Ascending aorta (tissue), 2 donors: Measurements from ENCODE around the gene SNUPN. TPM values are rescaled to one million over a fixed set of nuclear protein-coding genes. Genes with fewer than 3 reads are reported as not detected.

Source experiments
- DNase-seq, 2 donors: peaks; one replicate each; pipeline ENCODE4 v3.0.0-alpha.2; 2019; ENCODE audit warnings: low spot score in 2 of 2
- H3K27ac ChIP-seq, 2 donors: fragments of 200-600 bp; sonication (generic); one replicate each; pipeline ENCODE4 v1.5.1; 2016 to 2017; ENCODE audit warnings: mild to moderate bottlenecking in 1 of 2
- H3K27me3 ChIP-seq: fragments of 200-600 bp; sonication (generic); one replicate; pipeline ENCODE4 v1.5.1; 2017
- H3K36me3 ChIP-seq, 2 donors: fragments of 200-600 bp; sonication (generic); one replicate each; pipeline ENCODE4 v1.5.1; 2016
- H3K4me1 ChIP-seq, 2 donors: fragments of 200-600 bp; sonication (generic); one replicate each; pipeline ENCODE4 v1.5.1; 2016 to 2017; ENCODE audit warnings: mild to moderate bottlenecking in 1 of 2
- H3K4me3 ChIP-seq, 2 donors: fragments of 200-600 bp; sonication (generic); one replicate each; pipeline ENCODE4 v1.5.1; 2016 to 2017; ENCODE audit warnings: mild to moderate bottlenecking in 1 of 2
- H3K9me3 ChIP-seq, 2 donors: fragments of 200-600 bp; sonication (generic); one replicate each; pipeline ENCODE4 v1.5.1; 2016
- CTCF ChIP-seq, 3 experiments: fragments of 200-600 bp in 2 of 3; fragments of 450-650 bp in 1 of 3; sonication (generic) in 2 of 3; IDR thresholded peaks; one replicate each; pipeline ENCODE4 v1.5.1; 2016 to 2019; ENCODE audit warnings: antibody characterized with exemption in 3 of 3, mild to moderate bottlenecking in 1 of 3, moderate library complexity in 1 of 3
- intact Hi-C: fragments of 100-400 bp; cut with DNase I; formaldehyde crosslinking; loops from one replicate; pipeline ENCODE4 v1.15.1; 2023
- total RNA-seq: library from RNA; depleted of rRNA; stranded (reverse); fragments of >200 nt; gene quantifications from one replicate; pipeline ENCODE4 v1.1.0, GENCODE V29; 2016

SNUPN gene
- total RNA-seq, 1 donor from 2014 or later: 6.7 TPM

- TF ChIP-seq CTCF (IDR thresholded peaks at IDR 0.05): no peak
- peaks cover 27 to 66% of the 10 kb centered on the region in 2 donors for H3K36me3 ChIP-seq
- DNase-seq: no peak
- H3K27me3 ChIP-seq: no peaks in the 10 kb centered on the region
- no peaks in the 10 kb centered on the region for H3K9me3 ChIP-seq
- H3K4me1 ChIP-seq: no peaks in the 10 kb centered on the region
- intact Hi-C loops: no loop called here
- H3K27ac ChIP-seq: no peak overlapping the region
- H3K4me3 ChIP-seq: no peak overlapping the region
These were observed 26.1 kb downstream of the SNUPN start for GRCh38 chr15:75599401-75599800.

GRCh38 chr15:75598361-75598760 lies 27.2 kb downstream of the SNUPN start:
- no peak overlapping the region for H3K27ac ChIP-seq
- peaks cover 27 to 67% of the 10 kb centered on the region in 2 donors for H3K36me3 ChIP-seq
- no peak overlapping the region for H3K4me3 ChIP-seq
- no peaks in the 10 kb centered on the region for H3K27me3 ChIP-seq
- no peak for DNase-seq
- no peaks in the 10 kb centered on the region for H3K4me1 ChIP-seq
- no peaks in the 10 kb centered on the region for H3K9me3 ChIP-seq
- intact Hi-C loops: no loop called here
- TF ChIP-seq CTCF (IDR thresholded peaks at IDR 0.05): no peak

DNA sequence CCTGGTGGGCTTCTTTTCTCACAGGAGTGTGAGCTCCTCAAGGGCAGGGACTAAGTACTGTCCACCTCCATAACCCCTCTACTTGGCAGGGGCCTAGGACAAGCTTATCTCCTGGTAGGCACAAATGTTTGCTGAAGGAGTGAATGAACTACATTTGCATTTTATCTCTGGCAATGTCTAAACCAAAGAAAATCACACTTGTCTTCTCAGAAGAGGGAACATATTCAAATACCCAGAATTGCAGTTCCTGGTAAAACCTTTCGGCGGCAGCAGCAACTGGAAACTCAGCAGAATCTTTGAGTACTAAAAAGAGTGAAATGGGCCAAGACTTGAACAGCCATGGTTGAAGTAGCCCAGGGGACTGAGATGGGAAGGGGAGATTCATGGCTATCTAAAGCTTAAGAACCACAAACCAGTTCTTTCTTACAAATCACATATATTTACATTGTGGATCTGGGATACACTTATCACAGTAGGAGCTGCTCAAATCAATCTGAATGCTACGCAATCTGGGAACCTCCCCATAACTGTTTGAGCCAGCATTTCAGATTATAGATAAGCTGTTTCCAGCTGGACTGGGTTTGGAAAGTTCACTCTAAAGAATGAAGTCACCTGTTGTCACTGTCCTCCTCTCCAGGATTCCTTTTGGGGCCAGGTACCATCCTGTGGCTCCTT lies 27.7 kb downstream of the SNUPN start:
- H3K27ac ChIP-seq: no peak overlapping the region
- H3K27me3 ChIP-seq: no peaks in the 10 kb centered on the region
- intact Hi-C loops: no loop called here
- H3K9me3 ChIP-seq: no peaks in the 10 kb centered on the region
- peak in 2 of 3 experiments; percentile 17 to 42 for TF ChIP-seq CTCF (IDR thresholded peaks at IDR 0.05)
- no peaks in the 10 kb centered on the region for H3K4me1 ChIP-seq
- peak in 1 of 2 donors; percentile 52 for DNase-seq
- peaks cover 27 to 67% of the 10 kb centered on the region in 2 donors for H3K36me3 ChIP-seq
- H3K4me3 ChIP-seq: no peak overlapping the region

DNA sequence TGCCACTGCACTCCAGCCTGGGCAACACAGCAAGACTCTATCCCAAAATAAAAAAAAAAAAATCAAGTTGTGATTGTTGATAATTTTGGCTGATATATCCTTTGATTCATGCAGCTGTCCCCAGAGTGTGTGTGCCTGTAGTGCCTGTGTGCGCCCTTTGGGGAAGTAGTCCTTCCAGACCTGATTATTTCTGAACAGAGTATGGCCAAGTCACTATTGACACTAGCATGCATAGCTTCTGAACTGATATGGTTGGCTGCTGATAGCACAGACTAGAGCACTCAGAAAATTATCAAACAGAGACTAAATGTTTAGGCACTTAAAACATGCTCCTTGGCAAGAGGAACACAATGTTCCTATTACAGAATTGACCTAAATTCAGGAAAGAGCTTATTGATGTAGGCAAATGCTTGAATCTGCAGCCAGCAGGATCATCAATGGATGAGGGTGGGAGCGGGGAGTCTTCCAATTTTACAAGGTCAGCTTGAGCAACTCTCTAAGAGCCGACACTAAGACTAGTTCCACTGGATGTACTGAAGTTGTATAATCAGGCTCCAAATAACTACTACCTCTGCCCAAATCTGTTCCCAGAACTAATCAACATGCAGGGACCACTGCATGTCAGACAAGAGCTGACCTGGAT lies 28.7 kb downstream of the SNUPN start:
- DNase-seq: peak in 1 of 2 donors; percentile 15
- TF ChIP-seq CTCF (IDR thresholded peaks at IDR 0.05): no peak

GRCh38 chr15:75594276-75594675 lies 31.2 kb downstream of the SNUPN start:
- peak in 1 of 2 donors; percentile 22 for DNase-seq
- intact Hi-C loops: no loop called here
- no peaks in the 10 kb centered on the region for H3K4me1 ChIP-seq
- H3K9me3 ChIP-seq: no peaks in the 10 kb centered on the region
- H3K4me3 ChIP-seq: no peak overlapping the region
- no peaks in the 10 kb centered on the region for H3K27me3 ChIP-seq
- no peak for TF ChIP-seq CTCF (IDR thresholded peaks at IDR 0.05)
- H3K36me3 ChIP-seq: peaks cover 11 to 45% of the 10 kb centered on the region in 2 donors
- no peak overlapping the region for H3K27ac ChIP-seq

More for the DNA sequence above, 28.7 kb downstream of the SNUPN start:
- Histone ChIP-seq H3K27ac (no peak overlapping the region), H3K36me3 (peaks cover 27 to 65% of the 10 kb centered on the region in 2 donors), H3K4me3 (no peak overlapping the region), H3K27me3 (no peaks in the 10 kb centered on the region), H3K4me1 (no peaks in the 10 kb centered on the region), H3K9me3 (no peaks in the 10 kb centered on the region)
- intact Hi-C loops: no loop called here
